SK-MEL-5 (cell line): ENCODE measurements around the gene ERP44. TPM values are rescaled to one million over a fixed set of nuclear protein-coding genes. Genes with fewer than 3 reads are reported as not detected.
"Not testable (repeated sequence)": the region's sequence is repeated elsewhere in the genome, so short reads cannot be mapped to it uniquely, and the experiment has no call there.

Experiments used
- DNase-seq: peaks from one replicate; pipeline ENCODE4 v3.0.0-alpha.2; 2016; ENCODE audit warnings: low read depth, low spot score
- in situ Hi-C: cut with HindIII; loops from 2 replicates; pipeline ENCODE4 v1.10.0; 2016; ENCODE audit warnings: low sequenced_read_pairs, high pct_unique_total_duplicates, low pct_unique_long_range_greater_than_20kb
- polyA plus RNA-seq, 2 experiments: library from polyadenylated mRNA; depleted of rRNA; stranded (reverse); fragments of >200 nt; gene quantifications; 2 replicates each; pipeline ENCODE4 v1.2.3, GENCODE V29; 2015
- total RNA-seq: library from RNA; depleted of rRNA; stranded (reverse); fragments of >200 nt; shearing (Covaris generic); gene quantifications from 2 replicates; pipeline ENCODE4 v1.2.3, GENCODE V29; 2014; rRNA removed

ERP44 gene
- total RNA-seq, result 29.5 and 30.1 TPM in 2 replicates
- 30.2 and 33.3 TPM in 2 replicates for polyA plus RNA-seq (2015; cell fraction: cytosol; rRNA removed)
- 13.5 and 15.6 TPM in 2 replicates for polyA plus RNA-seq (2015; cell fraction: nucleus; rRNA removed)

DNA sequence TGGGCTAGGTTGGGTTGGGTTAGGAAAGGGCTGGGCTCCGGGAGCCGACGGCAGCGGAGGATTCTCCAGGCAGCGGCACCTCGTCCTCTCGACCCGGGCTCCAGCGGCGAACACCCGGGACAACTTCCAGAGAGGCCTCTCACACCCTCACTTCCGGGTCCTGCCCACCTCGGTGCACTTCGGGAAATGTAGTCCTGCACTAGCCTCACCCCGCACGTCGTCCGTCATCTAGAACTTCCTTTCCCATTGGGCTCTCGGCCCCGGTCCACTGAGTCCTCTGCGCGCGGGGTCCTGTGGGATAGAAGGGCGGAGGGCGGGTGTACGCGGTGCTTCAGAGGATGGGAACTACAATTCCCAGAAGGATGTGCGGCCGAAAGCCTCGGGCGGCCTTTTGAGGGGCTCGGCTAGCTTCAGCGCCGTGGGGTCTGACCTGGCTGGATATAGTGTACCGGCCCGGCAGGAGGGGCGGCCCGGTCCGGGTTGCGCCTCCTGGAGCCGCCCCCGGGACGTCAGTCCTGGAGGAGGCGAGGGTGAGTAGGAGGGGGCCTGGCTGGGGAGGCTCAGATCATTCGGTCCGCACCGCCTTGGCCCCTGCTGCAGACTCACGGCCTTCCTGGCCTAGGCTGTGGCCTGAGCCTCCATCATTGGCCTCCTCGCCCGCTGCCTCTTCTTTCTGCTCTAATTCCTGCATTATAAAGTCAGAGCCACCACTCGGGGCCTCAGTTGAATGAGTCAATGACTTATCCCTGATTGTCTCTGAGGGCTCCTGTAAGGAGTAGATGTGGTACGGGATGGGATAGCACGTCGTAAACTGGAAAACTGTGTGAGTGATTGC lies at the start of gene ERP44, which contains the start of gene INVS:
Gene ERP44, minus strand, starts transcription at position 114 of the 835 bp plus-strand sequence. CDS start 160 bp downstream, outside the sequence.
Gene INVS, plus strand, starts transcription at position 357 of the 835 bp plus-strand sequence. CDS start 5,279 bp downstream, outside the sequence.
- in situ Hi-C loops, result no loop called here

GRCh38 chr9:100145976-100146375 lies 47.2 kb upstream of the ERP44 start:
- in situ Hi-C loops, DNase-seq: not testable (repeated sequence)

More for the DNA sequence above, at the start of gene ERP44, which contains the start of gene INVS:
- DNase-seq, result peak; percentile 100

DNA sequence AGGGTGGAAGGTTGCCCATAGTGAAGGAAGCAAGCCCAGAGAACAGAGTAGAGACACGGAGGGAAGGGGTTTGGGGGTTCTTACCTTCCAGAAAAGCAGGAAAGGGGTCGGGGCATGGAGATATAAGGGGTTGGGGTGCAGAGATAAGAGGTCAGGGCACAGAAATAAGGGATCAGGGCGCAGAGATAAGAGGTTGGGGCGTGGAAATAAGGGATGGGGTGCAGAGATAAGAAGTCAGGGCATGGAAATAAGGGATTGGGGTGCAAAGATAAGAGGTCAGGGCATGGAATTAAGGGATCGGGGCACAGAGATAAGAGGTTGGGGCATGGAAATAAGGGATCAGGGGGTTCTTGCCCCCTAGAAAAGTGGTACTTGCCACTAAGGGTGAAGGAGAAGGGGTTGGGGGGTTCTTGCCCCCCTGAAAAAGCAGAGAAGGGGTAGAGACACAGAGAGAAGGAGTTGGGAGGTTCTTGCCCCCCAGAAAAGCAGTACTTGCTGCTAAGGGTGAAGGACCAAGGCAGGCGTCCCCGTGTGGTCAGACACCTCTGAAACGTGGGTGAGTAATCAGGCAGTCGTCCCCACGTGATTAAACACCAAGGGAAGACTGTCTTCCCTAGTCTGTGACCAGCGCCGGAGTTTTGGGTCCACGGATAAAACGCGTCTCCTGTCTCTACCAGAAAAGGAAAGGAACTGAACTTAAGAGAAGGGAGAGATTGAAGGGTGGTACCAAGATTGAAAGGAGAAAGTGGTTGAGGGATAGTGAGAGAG lies 46.6 kb upstream of the ERP44 start:
- DNase-seq, in situ Hi-C loops: not testable (repeated sequence)

- in situ Hi-C loops, DNase-seq: not testable (repeated sequence)
These were observed 43.1 kb upstream of the ERP44 start for GRCh38 chr9:100141862-100142261.

GRCh38 chr9:100140303-100140702 lies 41.5 kb upstream of the ERP44 start:
- in situ Hi-C loops, result not testable (repeated sequence)

GRCh38 chr9:100136799-100137198 lies 38.0 kb upstream of the ERP44 start:
- in situ Hi-C loops, result not testable (repeated sequence)
- DNase-seq, result peak; percentile 27

More at GRCh38 chr9:100140303-100140702, 41.5 kb upstream of the ERP44 start:
- DNase-seq, result not testable (repeated sequence)

DNA sequence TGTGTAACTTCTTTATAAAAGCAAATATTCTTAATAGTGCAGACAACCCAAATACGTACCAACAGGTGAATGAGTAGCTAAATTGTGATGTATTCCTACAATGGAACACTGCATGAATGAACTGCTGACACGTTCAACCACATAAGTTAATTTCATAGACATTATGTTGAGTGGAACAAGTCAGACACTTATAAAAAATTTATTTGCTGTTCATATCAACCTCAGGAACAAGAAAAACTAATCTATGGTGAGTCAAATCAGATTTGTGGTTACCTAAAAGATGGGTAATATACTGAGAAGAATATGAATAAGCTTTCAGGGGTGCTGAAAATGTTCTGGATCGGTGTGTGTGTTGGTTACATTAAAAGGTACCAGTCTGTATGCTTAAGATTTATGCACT lies 35.9 kb upstream of the ERP44 start:
- DNase-seq, result no peak
- in situ Hi-C loops, result no loop called here

DNA sequence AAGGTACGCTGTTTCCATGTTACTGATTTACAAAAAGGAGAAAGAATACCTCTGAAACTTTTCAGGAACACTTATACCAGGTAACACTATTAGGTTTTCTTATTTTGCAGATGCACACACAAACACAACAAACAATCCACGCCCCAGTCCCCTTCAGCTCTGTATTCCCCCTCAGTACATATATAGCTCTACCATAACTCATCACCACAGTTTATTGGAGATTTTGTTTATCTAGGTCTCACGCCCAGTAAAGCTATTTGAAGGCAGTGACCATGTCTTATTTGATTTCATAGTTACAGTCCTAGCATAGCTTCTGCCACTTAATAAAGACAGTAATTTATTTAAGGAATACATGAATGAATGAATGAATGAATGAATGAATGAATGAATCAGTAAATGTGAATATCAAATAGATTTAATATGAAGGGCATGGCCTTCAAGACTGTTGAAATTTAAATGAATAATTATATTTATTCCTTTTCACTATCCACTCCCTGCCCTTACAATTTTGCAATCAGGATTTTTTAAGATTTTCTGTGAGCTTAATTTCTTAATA lies 33.2 kb upstream of the ERP44 start:
- in situ Hi-C loops, result no loop called here
- DNase-seq, result no peak

DNA sequence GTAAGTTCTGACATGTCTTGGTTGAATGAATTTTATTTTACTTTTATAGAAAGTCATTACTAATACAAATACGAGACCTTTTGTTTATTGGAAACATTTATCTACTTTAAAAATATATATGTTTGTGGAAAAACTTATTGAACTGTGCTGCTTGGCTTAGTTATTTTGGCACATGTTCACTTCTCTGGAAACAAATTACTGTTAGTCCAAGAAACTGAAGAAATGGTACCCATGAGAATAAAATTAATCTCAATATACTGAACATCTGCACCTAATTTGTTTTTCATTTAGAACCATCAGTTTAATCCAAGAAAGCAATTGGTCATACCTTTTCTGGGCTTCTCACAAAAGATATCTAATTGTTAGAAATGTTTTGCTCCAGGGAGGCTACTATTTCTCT lies 32.4 kb upstream of the ERP44 start:
- DNase-seq, result no peak
- in situ Hi-C loops, result no loop called here

DNA sequence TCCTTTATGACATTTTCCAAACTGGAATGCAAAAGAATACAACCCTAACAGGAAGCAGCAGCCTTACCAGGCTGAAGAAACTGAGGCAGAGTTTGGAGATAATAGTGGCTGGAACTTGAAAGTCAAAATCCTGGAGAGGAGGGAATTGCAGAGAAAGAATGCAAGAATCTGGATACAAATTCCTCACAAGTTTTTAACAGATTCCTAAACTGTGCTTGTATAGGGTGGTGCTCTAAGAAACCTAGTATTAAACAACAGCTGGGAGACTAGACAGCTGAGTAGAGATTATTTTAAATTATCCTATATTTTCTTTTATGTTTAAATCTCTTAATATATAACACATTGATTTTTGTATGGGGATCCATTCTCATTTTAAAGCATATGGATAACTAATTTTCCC lies 31.0 kb upstream of the ERP44 start:
- in situ Hi-C loops, result no loop called here
- no peak for DNase-seq

GRCh38 chr9:100126423-100126822 lies 27.6 kb upstream of the ERP44 start:
- in situ Hi-C loops, result no loop called here
- DNase-seq, result no peak

DNA sequence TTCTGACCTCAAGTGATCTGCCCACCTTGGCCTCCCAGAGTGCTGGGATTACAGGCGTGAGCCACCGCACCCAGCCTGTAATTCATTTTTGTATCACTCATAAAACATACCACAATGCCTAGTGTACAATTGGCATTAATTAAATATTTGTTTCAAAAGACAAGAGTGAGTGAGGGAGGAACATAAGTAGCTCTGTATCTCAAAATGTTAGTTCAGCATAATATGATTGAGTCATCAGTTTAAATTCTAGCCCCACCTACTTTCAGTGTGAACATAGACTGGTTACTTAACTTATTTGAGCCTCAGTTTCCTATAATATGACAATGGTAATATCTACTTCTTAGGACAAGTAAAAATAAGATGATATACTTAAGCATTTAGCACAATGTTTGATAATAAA lies 27.1 kb upstream of the ERP44 start:
- in situ Hi-C loops, result no loop called here
- no peak for DNase-seq

- DNase-seq, result no peak
- in situ Hi-C loops, result no loop called here
These were observed 26.4 kb upstream of the ERP44 start for GRCh38 chr9:100125236-100125635.

- in situ Hi-C loops, result no loop called here
- DNase-seq, result no peak
These were observed 21.5 kb upstream of the ERP44 start for GRCh38 chr9:100120286-100120685.

DNA sequence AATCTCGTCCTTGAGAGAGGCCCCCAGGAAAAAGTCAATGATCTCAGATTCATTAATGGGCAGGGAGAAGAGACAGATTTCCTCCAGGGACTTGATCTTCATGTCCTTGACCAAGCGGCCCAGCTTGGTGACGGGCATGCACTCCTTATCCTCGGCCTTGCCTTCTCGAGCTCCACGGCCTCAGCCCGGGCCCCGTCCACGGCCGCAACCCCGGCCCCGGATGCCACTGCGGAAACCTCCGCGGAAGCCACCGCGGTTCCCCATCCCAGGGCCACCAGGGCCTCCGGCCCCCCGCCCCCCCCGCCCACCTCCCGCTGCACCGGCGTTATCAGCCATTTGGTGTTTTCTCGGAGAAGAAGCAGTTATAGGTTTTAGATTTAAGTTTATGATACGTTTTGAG lies 18.5 kb upstream of the ERP44 start:
- DNase-seq, result no peak
- in situ Hi-C loops, result no loop called here

DNA sequence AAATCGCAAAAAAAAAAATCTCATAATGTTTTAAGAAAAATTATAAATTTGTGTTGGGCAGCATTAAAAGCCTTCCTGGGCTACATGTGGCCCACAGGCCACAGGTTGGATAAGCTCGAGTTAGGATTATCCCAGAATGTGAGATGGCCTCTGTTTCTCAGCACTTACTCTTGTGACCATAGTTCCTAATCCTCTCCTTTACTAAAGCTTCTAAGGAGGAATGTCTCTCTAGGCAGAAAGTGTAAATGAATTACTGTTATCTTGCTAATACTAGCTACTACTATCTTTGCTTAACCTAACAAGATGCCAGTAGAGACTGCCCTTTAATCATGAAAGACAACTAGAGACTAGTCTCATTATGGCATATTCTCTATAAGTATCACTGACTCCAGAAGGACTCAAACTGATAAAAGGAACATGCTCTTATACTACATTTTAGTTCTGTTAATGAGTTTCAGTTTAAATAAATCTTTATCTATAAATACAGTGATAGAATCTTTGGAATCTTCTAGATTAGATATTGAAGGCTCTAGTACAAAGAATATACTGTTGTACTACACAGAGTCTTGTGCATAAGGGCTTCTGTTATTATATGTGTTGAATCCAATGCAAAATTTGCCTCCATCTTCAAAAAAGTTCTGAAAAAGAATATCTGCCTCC lies 14.0 kb upstream of the ERP44 start:
- DNase-seq, result no peak
- in situ Hi-C loops, result no loop called here

GRCh38 chr9:100111235-100111634 lies 12.4 kb upstream of the ERP44 start:
- peak; percentile 35 for DNase-seq
- in situ Hi-C loops, result no loop called here
